ENCODE results near the gene SSPN. TPM values are rescaled to one million over a fixed set of nuclear protein-coding genes. Genes with fewer than 3 reads are reported as not detected.
A peak's percentile ranks its signal among the peaks of the same experiment; 100 is the strongest.

The SSPN gene, protein sequence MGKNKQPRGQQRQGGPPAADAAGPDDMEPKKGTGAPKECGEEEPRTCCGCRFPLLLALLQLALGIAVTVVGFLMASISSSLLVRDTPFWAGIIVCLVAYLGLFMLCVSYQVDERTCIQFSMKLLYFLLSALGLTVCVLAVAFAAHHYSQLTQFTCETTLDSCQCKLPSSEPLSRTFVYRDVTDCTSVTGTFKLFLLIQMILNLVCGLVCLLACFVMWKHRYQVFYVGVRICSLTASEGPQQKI
- total RNA-seq (2021; ENCODE audit: unreplicated experiment) (0.17 TPM), Bru-seq, nascent RNA (percentile 16 among the genes with signal in this experiment), BruChase-seq, experiment 1, labeled RNA remaining after a 6-hour chase (percentile 10 among the genes with signal in this experiment), BruChase-seq, experiment 2, labeled RNA remaining after a 2-hour chase (percentile 11 among the genes with signal in this experiment)
- 0.10 TPM in 1 of 2 replicates, not detected in the other for polyA plus RNA-seq (2012)
- long read RNA-seq = 0 reads

DNA sequence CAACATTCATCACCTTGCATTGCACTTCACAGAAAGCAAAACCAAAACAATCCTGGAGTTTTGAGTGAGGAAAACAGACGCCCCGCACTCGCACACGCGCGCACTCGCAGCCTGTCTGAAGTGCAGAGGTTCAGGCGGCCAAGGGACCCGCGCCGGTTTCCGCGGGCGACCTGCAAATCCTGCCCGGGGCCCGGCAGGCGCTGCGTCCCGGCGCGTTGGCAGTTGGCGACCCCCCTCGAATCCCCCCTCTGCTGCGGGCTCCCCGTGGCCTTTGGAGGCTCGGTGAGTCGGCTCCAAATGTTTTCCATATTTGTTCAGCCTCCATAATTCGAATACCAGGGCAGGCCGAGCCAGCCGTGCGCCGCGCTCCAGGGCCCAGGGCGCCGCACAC is at the start of gene SSPN:
Gene SSPN, plus strand, starts transcription at position 324 of the 391 bp plus-strand sequence. CDS start 100 bp downstream, outside the sequence.
- TF ChIP-seq SP1 (IDR thresholded peaks at IDR 0.05; ENCODE audit: low read depth) = no peak
- TF ChIP-seq, protein P1, sequence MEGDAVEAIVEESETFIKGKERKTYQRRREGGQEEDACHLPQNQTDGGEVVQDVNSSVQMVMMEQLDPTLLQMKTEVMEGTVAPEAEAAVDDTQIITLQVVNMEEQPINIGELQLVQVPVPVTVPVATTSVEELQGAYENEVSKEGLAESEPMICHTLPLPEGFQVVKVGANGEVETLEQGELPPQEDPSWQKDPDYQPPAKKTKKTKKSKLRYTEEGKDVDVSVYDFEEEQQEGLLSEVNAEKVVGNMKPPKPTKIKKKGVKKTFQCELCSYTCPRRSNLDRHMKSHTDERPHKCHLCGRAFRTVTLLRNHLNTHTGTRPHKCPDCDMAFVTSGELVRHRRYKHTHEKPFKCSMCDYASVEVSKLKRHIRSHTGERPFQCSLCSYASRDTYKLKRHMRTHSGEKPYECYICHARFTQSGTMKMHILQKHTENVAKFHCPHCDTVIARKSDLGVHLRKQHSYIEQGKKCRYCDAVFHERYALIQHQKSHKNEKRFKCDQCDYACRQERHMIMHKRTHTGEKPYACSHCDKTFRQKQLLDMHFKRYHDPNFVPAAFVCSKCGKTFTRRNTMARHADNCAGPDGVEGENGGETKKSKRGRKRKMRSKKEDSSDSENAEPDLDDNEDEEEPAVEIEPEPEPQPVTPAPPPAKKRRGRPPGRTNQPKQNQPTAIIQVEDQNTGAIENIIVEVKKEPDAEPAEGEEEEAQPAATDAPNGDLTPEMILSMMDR (IDR thresholded peaks at IDR 0.05 in 2 of 3, conservative IDR thresholded peaks at IDR 0.05 in 1 of 3; ENCODE audit: borderline replicate concordance in 1 of 3, insufficient read depth in 1 of 3, low read depth in 2 of 3, low read length in 2 of 3) = no peak
- TF ChIP-seq, protein P2, sequence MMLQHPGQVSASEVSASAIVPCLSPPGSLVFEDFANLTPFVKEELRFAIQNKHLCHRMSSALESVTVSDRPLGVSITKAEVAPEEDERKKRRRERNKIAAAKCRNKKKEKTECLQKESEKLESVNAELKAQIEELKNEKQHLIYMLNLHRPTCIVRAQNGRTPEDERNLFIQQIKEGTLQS (IDR thresholded peaks at IDR 0.05) = no peak
- TF ChIP-seq, protein P3, sequence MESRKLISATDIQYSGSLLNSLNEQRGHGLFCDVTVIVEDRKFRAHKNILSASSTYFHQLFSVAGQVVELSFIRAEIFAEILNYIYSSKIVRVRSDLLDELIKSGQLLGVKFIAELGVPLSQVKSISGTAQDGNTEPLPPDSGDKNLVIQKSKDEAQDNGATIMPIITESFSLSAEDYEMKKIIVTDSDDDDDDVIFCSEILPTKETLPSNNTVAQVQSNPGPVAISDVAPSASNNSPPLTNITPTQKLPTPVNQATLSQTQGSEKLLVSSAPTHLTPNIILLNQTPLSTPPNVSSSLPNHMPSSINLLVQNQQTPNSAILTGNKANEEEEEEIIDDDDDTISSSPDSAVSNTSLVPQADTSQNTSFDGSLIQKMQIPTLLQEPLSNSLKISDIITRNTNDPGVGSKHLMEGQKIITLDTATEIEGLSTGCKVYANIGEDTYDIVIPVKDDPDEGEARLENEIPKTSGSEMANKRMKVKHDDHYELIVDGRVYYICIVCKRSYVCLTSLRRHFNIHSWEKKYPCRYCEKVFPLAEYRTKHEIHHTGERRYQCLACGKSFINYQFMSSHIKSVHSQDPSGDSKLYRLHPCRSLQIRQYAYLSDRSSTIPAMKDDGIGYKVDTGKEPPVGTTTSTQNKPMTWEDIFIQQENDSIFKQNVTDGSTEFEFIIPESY (IDR thresholded peaks at IDR 0.05; ENCODE audit: extremely low read depth, insufficient replicate concordance, low read length) = no peak
- TF ChIP-seq, protein P4, sequence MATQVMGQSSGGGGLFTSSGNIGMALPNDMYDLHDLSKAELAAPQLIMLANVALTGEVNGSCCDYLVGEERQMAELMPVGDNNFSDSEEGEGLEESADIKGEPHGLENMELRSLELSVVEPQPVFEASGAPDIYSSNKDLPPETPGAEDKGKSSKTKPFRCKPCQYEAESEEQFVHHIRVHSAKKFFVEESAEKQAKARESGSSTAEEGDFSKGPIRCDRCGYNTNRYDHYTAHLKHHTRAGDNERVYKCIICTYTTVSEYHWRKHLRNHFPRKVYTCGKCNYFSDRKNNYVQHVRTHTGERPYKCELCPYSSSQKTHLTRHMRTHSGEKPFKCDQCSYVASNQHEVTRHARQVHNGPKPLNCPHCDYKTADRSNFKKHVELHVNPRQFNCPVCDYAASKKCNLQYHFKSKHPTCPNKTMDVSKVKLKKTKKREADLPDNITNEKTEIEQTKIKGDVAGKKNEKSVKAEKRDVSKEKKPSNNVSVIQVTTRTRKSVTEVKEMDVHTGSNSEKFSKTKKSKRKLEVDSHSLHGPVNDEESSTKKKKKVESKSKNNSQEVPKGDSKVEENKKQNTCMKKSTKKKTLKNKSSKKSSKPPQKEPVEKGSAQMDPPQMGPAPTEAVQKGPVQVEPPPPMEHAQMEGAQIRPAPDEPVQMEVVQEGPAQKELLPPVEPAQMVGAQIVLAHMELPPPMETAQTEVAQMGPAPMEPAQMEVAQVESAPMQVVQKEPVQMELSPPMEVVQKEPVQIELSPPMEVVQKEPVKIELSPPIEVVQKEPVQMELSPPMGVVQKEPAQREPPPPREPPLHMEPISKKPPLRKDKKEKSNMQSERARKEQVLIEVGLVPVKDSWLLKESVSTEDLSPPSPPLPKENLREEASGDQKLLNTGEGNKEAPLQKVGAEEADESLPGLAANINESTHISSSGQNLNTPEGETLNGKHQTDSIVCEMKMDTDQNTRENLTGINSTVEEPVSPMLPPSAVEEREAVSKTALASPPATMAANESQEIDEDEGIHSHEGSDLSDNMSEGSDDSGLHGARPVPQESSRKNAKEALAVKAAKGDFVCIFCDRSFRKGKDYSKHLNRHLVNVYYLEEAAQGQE (IDR thresholded peaks at IDR 0.05; ENCODE audit: low read depth) = no peak
- no peak for TF ChIP-seq RAD21 (IDR thresholded peaks at IDR 0.05; ENCODE audit: low read depth)
- TF ChIP-seq EZH2phosphoT487 (IDR thresholded peaks at IDR 0.05; ENCODE audit: borderline replicate concordance) = no peak
- no peak for TF ChIP-seq SRF (IDR thresholded peaks at IDR 0.05; ENCODE audit: low read depth)
- TF ChIP-seq YY1 (IDR thresholded peaks at IDR 0.05; ENCODE audit: extremely low read depth, insufficient replicate concordance, low read depth, low read length) = no peak
- TF ChIP-seq FOSL1 (IDR thresholded peaks at IDR 0.05; ENCODE audit: low read depth) = no peak
- TF ChIP-seq SIN3A (IDR thresholded peaks at IDR 0.05; ENCODE audit: low read depth) = no peak
- no peak for TF ChIP-seq EGR1 (IDR thresholded peaks at IDR 0.05; ENCODE audit: low read depth)
- TF ChIP-seq CEBPB (IDR thresholded peaks at IDR 0.05; ENCODE audit: low read depth) = no peak
- ATAC-seq (no peak), DNase-seq (ENCODE audit: low read depth, low spot score) (no peak)
- Histone ChIP-seq H3K9ac (ENCODE audit: low read length) (no peak within 1 kb of the TSS), H3K36me3 (ENCODE audit: control insufficient read depth in 1 of 2, insufficient read depth in 2 of 2, low read length in 2 of 2) (no peaks in the 10 kb centered on the region), H2AFZ (ENCODE audit: low read depth, low read length, poor library complexity, severe bottlenecking) (no peak within 1 kb of the TSS), H3K27me3 (ENCODE audit: insufficient read depth, low read length) (no peaks in the 10 kb centered on the region; the same call in 1 of the 2 replicates), H3K4me2 (ENCODE audit: low read length) (no peak within 1 kb of the TSS), H3K4me3 (replicated peaks in 1 of 2; ENCODE audit: low read depth in 1 of 2, low read length in 2 of 2) (no peak within 1 kb of the TSS), H3K27ac (ENCODE audit: low read depth, low read length) (no peak within 1 kb of the TSS), H3K9me2 (ENCODE audit: insufficient read depth) (no peaks in the 10 kb centered on the region), H3K79me2 (ENCODE audit: insufficient read depth, low read length) (no peaks in the 10 kb centered on the region), H3K4me1 (ENCODE audit: control insufficient read depth in 1 of 2, insufficient read depth in 2 of 2, low read length in 2 of 2) (no peaks in the 10 kb centered on the region), H4K20me1 (ENCODE audit: insufficient read depth) (no peaks in the 10 kb centered on the region), H3K9me3 (ENCODE audit: control insufficient read depth in 1 of 2, insufficient read depth in 1 of 2, low read depth in 1 of 2, low read length in 2 of 2) (no peaks in the 10 kb centered on the region)
- intact Hi-C loops (cut with micrococcal nuclease) = no loop called here
- ChIA-PET POLR2A (no interaction called here), CTCF (no interaction called here), RAD21 (ENCODE audit: low non-redundant PET in 1 of 2, low total read pairs in 2 of 2, uncharacterized antibody in 2 of 2, unreplicated experiment in 2 of 2) (no interaction called here)
- no TSS peak for BruUV-seq (replicated peaks)

Data from HCT116 (cell line).